H1 (cell line): ENCODE results near the gene CD276. TPM values are rescaled to one million over a fixed set of nuclear protein-coding genes. Genes with fewer than 3 reads are reported as not detected.

Source experiments
- CTCF ChIA-PET: fragments of 300-600 bp; sonication (Branson Sonifier 250); formaldehyde crosslinking; loops from one replicate; lab custom pipeline; 2021; ENCODE audit not compliant: partially characterized antibody; lab: Charles Lee
- POLR2A ChIA-PET: fragments of 300-600 bp; sonication (Branson Sonifier 250); formaldehyde crosslinking; loops from one replicate; lab custom pipeline; 2021; ENCODE audit warnings: inconsistent platforms; ENCODE audit not compliant: partially characterized antibody; lab: Charles Lee
- DNase-seq, 2 experiments: peaks; one replicate each; pipeline versions ENCODE4 v3.0.0 to v3.0.0-alpha.2; 2010 to 2022; ENCODE audit warnings: low spot score in 2 of 2, low read depth in 1 of 2, mixed read lengths in 1 of 2
- FAIRE-seq: peaks from 2 replicates; lab custom pipeline; 2011; peaks lifted over from hg19 to GRCh38; lab: Jason Lieb, UNC
- H2AFZ ChIP-seq: 2 replicates; pipeline ENCODE4 v1.8.1; 2012; ENCODE audit warnings: low read length, inconsistent platforms
- H2AK5ac ChIP-seq: 2 replicates; pipeline ENCODE4 v1.6.1; 2013; ENCODE audit warnings: low read depth, low read length
- H2BK120ac ChIP-seq: replicated peaks from 2 replicates; pipeline ENCODE3; 2013; ENCODE audit warnings: low read depth, low read length, inconsistent platforms
- H2BK12ac ChIP-seq: 2 replicates; pipeline ENCODE4 v1.6.1; 2013; ENCODE audit warnings: low read depth, low read length
- H2BK15ac ChIP-seq: 2 replicates; pipeline ENCODE4 v1.6.1; 2013; ENCODE audit warnings: low read length
- H2BK20ac ChIP-seq: 2 replicates; pipeline ENCODE4 v1.6.1; 2013; ENCODE audit warnings: low read length
- H2BK5ac ChIP-seq: 2 replicates; pipeline ENCODE4 v1.6.1; 2013; ENCODE audit warnings: low read depth, low read length
- H3K14ac ChIP-seq: 2 replicates; pipeline ENCODE4 v1.6.1; 2013; ENCODE audit warnings: inconsistent platforms; ENCODE audit not compliant: insufficient read length
- H3K18ac ChIP-seq: 2 replicates; pipeline ENCODE4 v1.6.1; 2013; ENCODE audit warnings: low read length; ENCODE audit errors: extremely low read depth
- H3K23ac ChIP-seq: 2 replicates; pipeline ENCODE4 v1.6.1; 2013; ENCODE audit warnings: inconsistent platforms; ENCODE audit not compliant: insufficient read length
- H3K23me2 ChIP-seq: 2 replicates; pipeline ENCODE4 v1.6.1; 2013; ENCODE audit warnings: low read depth, low read length
- H3K27ac ChIP-seq: 2 replicates; pipeline ENCODE4 v1.6.1; 2011; ENCODE audit warnings: low read depth, low read length, inconsistent platforms
- H3K27me3 ChIP-seq, 4 experiments: replicated peaks in 1 of 4; 1 replicate in 1 of 4; 2 replicates in 3 of 4; pipeline versions ENCODE4 v1.6.1 to v1.8.1; 2011 to 2013; ENCODE audit warnings: low read length in 3 of 4, mild to moderate bottlenecking in 3 of 4, inconsistent platforms in 2 of 4, mixed read lengths in 2 of 4, moderate library complexity in 1 of 4; ENCODE audit not compliant: control insufficient read depth in 3 of 4, insufficient read depth in 3 of 4; ENCODE audit errors: extremely low read depth in 1 of 4
- H3K36me3 ChIP-seq, 4 experiments: 2 replicates each; pipeline versions ENCODE4 v1.6.1 to v1.8.1; 2011 to 2013; ENCODE audit warnings: mild to moderate bottlenecking in 4 of 4, low read length in 3 of 4, moderate library complexity in 2 of 4, control low read depth in 1 of 4, inconsistent platforms in 1 of 4; ENCODE audit not compliant: insufficient read depth in 4 of 4, control insufficient read depth in 2 of 4
- H3K4ac ChIP-seq: replicated peaks from 2 replicates; pipeline ENCODE3; 2013; ENCODE audit warnings: low read length, low read depth, mixed read lengths, inconsistent platforms; ENCODE audit not compliant: insufficient read length
- H3K4me1 ChIP-seq, 4 experiments: replicated peaks in 1 of 4; 1 replicate in 1 of 4; 2 replicates in 3 of 4; pipeline versions ENCODE4 v1.6.1 to v1.8.1; 2011 to 2013; ENCODE audit warnings: low read length in 3 of 4, inconsistent platforms in 2 of 4, mixed read lengths in 1 of 4; ENCODE audit not compliant: insufficient read depth in 4 of 4, control insufficient read depth in 3 of 4
- H3K4me2 ChIP-seq, 2 experiments: 2 replicates each; pipeline versions ENCODE4 v1.6.1 to v1.8.1; 2011 to 2013; ENCODE audit warnings: low read depth in 2 of 2, low read length in 2 of 2, control low read depth in 1 of 2, inconsistent platforms in 1 of 2, mild to moderate bottlenecking in 1 of 2; ENCODE audit not compliant: insufficient read depth in 1 of 2
- H3K4me3 ChIP-seq, 4 experiments: fragments of 200-600, 300-600 bp in 1 of 4; sonication (generic), shearing (Covaris generic), sonication (Bioruptor Twin) in 1 of 4; 2 replicates each; pipeline versions ENCODE4 v1.5.1 to v1.8.1; 2011 to 2016; ENCODE audit warnings: low read length in 4 of 4, low read depth in 3 of 4, control low read depth in 2 of 4, inconsistent platforms in 2 of 4, mild to moderate bottlenecking in 2 of 4, mixed read lengths in 1 of 4, moderate library complexity in 1 of 4; ENCODE audit not compliant: insufficient read depth in 2 of 4; ENCODE audit errors: extremely low read depth in 1 of 4
- H3K56ac ChIP-seq: replicated peaks from 2 replicates; pipeline ENCODE3; 2013; ENCODE audit warnings: low read depth, mild to moderate bottlenecking, mixed read lengths, low read length, inconsistent platforms; ENCODE audit not compliant: insufficient read length
- H3K79me1 ChIP-seq: 2 replicates; pipeline ENCODE4 v1.6.1; 2013; ENCODE audit warnings: low read depth, low read length, control low read depth
- H3K79me2 ChIP-seq, 2 experiments: 2 replicates each; pipeline versions ENCODE4 v1.6.1 to v1.8.1; 2012 to 2013; ENCODE audit warnings: low read length in 2 of 2, mild to moderate bottlenecking in 2 of 2, inconsistent platforms in 1 of 2; ENCODE audit not compliant: insufficient read depth in 2 of 2, control insufficient read depth in 1 of 2
- H3K9ac ChIP-seq, 4 experiments: replicated peaks in 1 of 4; 1 replicate in 1 of 4; 2 replicates in 3 of 4; pipeline versions ENCODE4 v1.6.1 to v1.8.1; 2011 to 2013; ENCODE audit warnings: low read depth in 3 of 4, low read length in 3 of 4, control low read depth in 2 of 4, mild to moderate bottlenecking in 2 of 4, moderate library complexity in 2 of 4, inconsistent platforms in 1 of 4; ENCODE audit errors: extremely low read depth in 1 of 4
- H3K9me3 ChIP-seq, 2 experiments: 2 replicates each; pipeline versions ENCODE4 v1.6.1 to v1.8.1; 2012 to 2013; ENCODE audit warnings: mild to moderate bottlenecking in 2 of 2, moderate library complexity in 2 of 2, control low read depth in 1 of 2, inconsistent platforms in 1 of 2, low read depth in 1 of 2, low read length in 1 of 2, mixed read lengths in 1 of 2; ENCODE audit not compliant: insufficient read depth in 2 of 2
- H4K20me1 ChIP-seq, 2 experiments: replicated peaks in 1 of 2; 2 replicates each; pipeline versions ENCODE3 to v1.8.1; 2011 to 2013; ENCODE audit warnings: inconsistent platforms in 2 of 2, low read length in 2 of 2, mild to moderate bottlenecking in 1 of 2; ENCODE audit not compliant: insufficient read depth in 2 of 2, control insufficient read depth in 1 of 2
- H4K5ac ChIP-seq: 2 replicates; pipeline ENCODE4 v1.6.1; 2013; ENCODE audit warnings: low read length, low read depth, mixed read lengths, inconsistent platforms; ENCODE audit not compliant: insufficient read length
- H4K8ac ChIP-seq: 2 replicates; pipeline ENCODE4 v1.8.0; 2013; ENCODE audit warnings: mild to moderate bottlenecking, moderate library complexity, low read length, inconsistent platforms; ENCODE audit not compliant: insufficient read depth; ENCODE audit errors: extremely low read depth
- H4K91ac ChIP-seq: replicated peaks from 2 replicates; pipeline ENCODE3; 2013; ENCODE audit warnings: low read length, mixed read lengths, inconsistent platforms; ENCODE audit not compliant: insufficient read length
- ATF3 ChIP-seq: IDR thresholded peaks from 2 replicates; pipeline ENCODE4 v1.6.1; 2011; ENCODE audit warnings: low read depth, mild to moderate bottlenecking, low read length; ENCODE audit not compliant: insufficient read depth
- RFX5 ChIP-seq: IDR thresholded peaks from 2 replicates; pipeline ENCODE4 v1.6.1; 2011; ENCODE audit warnings: low read depth, low read length, improper control_type of control experiment, borderline replicate concordance
- WGBS, 2 experiments: shearing (Covaris generic) in 1 of 2; methylation state at CpG; one replicate each; pipeline versions ENCODE4 v1.1.6 to v1.1.7; 2013 to 2015; ENCODE audit warnings: low lambda C conversion rate in 2 of 2, mixed read lengths in 2 of 2, inconsistent platforms in 1 of 2, low coverage in 1 of 2, missing lambda C conversion rate in 1 of 2; ENCODE audit not compliant: insufficient replicate concordance in 2 of 2, insufficient coverage in 1 of 2, insufficient read length in 1 of 2; ENCODE audit errors: extremely low coverage in 1 of 2, missing lambda C conversion rate in 1 of 2; 5-methylcytosine and 5-hydroxymethylcytosine counted together
- polyA plus RNA-seq, 7 experiments: library from polyadenylated mRNA; depleted of rRNA in 3 of 7; stranded (reverse) in 5 of 7; unstranded in 2 of 7; fragments of >200 nt in 5 of 7; fragments of 200-250 nt in 2 of 7; gene quantifications; 1 replicate in 5 of 7; 2 replicates in 1 of 7; 4 replicates in 1 of 7; pipeline versions ENCODE4 v1.2.1 to v1.2.3, GENCODE V29; 2011 to 2013; ENCODE audit warnings: missing spikeins in 2 of 7, mixed read lengths in 2 of 7
- total RNA-seq: library from RNA; stranded (reverse); fragmentation: NEBNext Ultra II Directional; extraction: Animal tissue kit (Norgen Biotek cat#: 25700); gene quantifications from 2 replicates; pipeline ENCODE4 v1.2.1, GENCODE V29; 2021

The CD276 gene
- total and polyA plus RNA-seq, 2 of the 8 experiments (the other 6 are each of a cell fraction or from before 2014, with no cell fraction given) = 156 to 158 TPM

- peak overlapping the region; percentile 47 for H3K56ac ChIP-seq
- H2BK12ac ChIP-seq = no peak overlapping the region
- H3K27me3 ChIP-seq = no peaks in the 10 kb centered on the region
- no peak overlapping the region for H3K4me2 ChIP-seq
- no peak overlapping the region for H2AFZ ChIP-seq
- 82% methylated on average over 3 of the region's 3 CpGs; no CpG with 5 or more reads in 1 of the 2 experiments for WGBS, 2 experiments
- no peaks in the 10 kb centered on the region for H3K23me2 ChIP-seq
- H2BK120ac ChIP-seq = no peak overlapping the region
- no peaks in the 10 kb centered on the region for H3K79me1 ChIP-seq
- H3K79me2 ChIP-seq = no peaks in the 10 kb centered on the region
- no peaks in the 10 kb centered on the region for H3K36me3 ChIP-seq
- H4K5ac ChIP-seq = no peak overlapping the region
- no peak overlapping the region for H2BK20ac ChIP-seq
- TF ChIP-seq RFX5 (no peak), ATF3 (no peak)
- H2BK15ac ChIP-seq = no peak overlapping the region
- no peak overlapping the region for H4K8ac ChIP-seq
- no peak overlapping the region for H4K91ac ChIP-seq
- H3K27ac ChIP-seq = no peak overlapping the region
- no peak overlapping the region for H3K14ac ChIP-seq
- ChIA-PET POLR2A (no interaction called here), CTCF (interaction anchor here (0.8 to 3.0 kb wide), 4 partner anchors 14 to 52 kb away, joined by 3 to 12 read pairs (median 8); no protein-coding TSS in a partner anchor)
- H3K9ac ChIP-seq = no peak overlapping the region
- H3K18ac ChIP-seq = no peak overlapping the region
- H4K20me1 ChIP-seq = no peaks in the 10 kb centered on the region
- H3K4ac ChIP-seq = no peak overlapping the region
- DNase-seq (no peak), FAIRE-seq (no peak)
- H2AK5ac ChIP-seq = no peak overlapping the region
- H3K9me3 ChIP-seq = no peaks in the 10 kb centered on the region
- H3K4me3 ChIP-seq = no peak overlapping the region
- H3K4me1 ChIP-seq = no peaks in the 10 kb centered on the region
- H2BK5ac ChIP-seq = no peak overlapping the region
- H3K23ac ChIP-seq = no peak overlapping the region
Measured at GRCh38 chr15:73650416-73651126, 33.6 kb upstream of the CD276 start.
